ENCODE measurements around the gene C20orf144.

C20orf144 gene

DNA sequence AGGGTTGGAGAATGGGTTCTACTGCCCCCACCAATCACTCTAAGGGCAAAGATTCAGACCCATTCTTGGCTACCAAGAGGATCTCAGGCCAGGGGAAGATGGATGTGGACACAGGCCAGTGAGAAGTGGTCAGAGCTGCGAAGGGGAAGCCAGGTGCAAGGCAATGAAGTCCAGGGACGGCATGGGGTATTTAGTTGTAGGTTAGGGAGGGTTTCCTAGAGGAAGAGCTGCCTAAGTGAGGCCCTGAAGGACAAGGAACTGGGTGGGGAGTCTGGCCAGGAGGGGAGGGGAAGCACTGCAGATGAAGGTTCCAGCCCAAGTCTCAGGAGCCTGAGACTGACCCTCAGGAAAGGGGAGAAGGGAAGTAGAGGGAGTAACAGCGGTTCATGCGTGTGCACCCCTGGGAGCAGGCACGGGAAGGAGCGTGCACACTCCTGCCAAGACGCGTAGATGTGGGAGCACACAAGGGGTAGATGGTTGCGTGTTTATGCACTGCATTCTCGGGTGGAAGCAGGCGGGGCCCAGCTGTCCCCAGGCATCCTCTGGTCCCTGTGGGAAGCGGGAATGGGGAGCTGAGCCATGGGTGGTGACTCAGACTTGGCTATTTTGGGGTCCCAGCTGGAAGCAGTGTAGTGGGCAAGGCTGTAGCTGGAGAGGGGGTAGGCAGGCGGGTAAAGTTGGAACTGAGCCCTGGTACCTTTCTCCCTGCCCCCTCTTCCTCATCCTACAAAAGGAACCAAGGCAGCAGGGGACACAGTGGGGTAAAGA lies 7.9 kb downstream of the C20orf144 start:
- no peak overlapping the region for H3K9ac ChIP-seq (ENCODE audit: low read length)
- H3K79me2 ChIP-seq (ENCODE audit: low read length) = no peaks in the 10 kb centered on the region
- H3K36me3 ChIP-seq (replicated peaks; ENCODE audit: low read depth, low read length) = peaks cover 6% of the 10 kb centered on the region
- H4K20me1 ChIP-seq (ENCODE audit: insufficient read depth, low read length) = peaks cover 4% of the 10 kb centered on the region; the same call in 1 of the 2 replicates
- TF ChIP-seq CTCF (IDR thresholded peaks at IDR 0.05; ENCODE audit: low read depth, low read length) (no peak), EZH2phosphoT487 (IDR thresholded peaks at IDR 0.05; ENCODE audit: low read depth) (no peak)
- H3K4me1 ChIP-seq (ENCODE audit: low read length) = peaks cover 30% of the 10 kb centered on the region
- no peaks in the 10 kb centered on the region for H3K27me3 ChIP-seq (ENCODE audit: low read depth, low read length)
- H3K9me3 ChIP-seq (ENCODE audit: insufficient read depth, low read length) = no peaks in the 10 kb centered on the region
- no peak overlapping the region for H3K4me2 ChIP-seq (ENCODE audit: low read length)
- H3K4me3 ChIP-seq (ENCODE audit: low read length) = no peak overlapping the region
- no peak overlapping the region for H3K27ac ChIP-seq (ENCODE audit: low read length)
- H2AFZ ChIP-seq (ENCODE audit: low read depth, low read length) = no peak overlapping the region

- Histone ChIP-seq H3K4me1 (ENCODE audit: low read length) (peaks cover 34% of the 10 kb centered on the region), H2AFZ (ENCODE audit: low read depth, low read length) (no peak overlapping the region), H3K27me3 (ENCODE audit: low read depth, low read length) (no peaks in the 10 kb centered on the region), H3K36me3 (replicated peaks; ENCODE audit: low read depth, low read length) (peaks cover 9% of the 10 kb centered on the region), H3K79me2 (ENCODE audit: low read length) (no peaks in the 10 kb centered on the region), H3K9ac (ENCODE audit: low read length) (no peak overlapping the region), H3K4me2 (ENCODE audit: low read length) (no peak overlapping the region), H3K9me3 (ENCODE audit: insufficient read depth, low read length) (no peaks in the 10 kb centered on the region), H4K20me1 (ENCODE audit: insufficient read depth, low read length) (peaks cover 12% of the 10 kb centered on the region), H3K27ac (ENCODE audit: low read length) (no peak overlapping the region), H3K4me3 (ENCODE audit: low read length) (no peak overlapping the region)
- TF ChIP-seq CTCF (IDR thresholded peaks at IDR 0.05; ENCODE audit: low read depth, low read length) (no peak), EZH2phosphoT487 (IDR thresholded peaks at IDR 0.05; ENCODE audit: low read depth) (no peak)
Measured at GRCh38 chr20:33670715-33671499, 8.8 kb downstream of the C20orf144 start.

DNA sequence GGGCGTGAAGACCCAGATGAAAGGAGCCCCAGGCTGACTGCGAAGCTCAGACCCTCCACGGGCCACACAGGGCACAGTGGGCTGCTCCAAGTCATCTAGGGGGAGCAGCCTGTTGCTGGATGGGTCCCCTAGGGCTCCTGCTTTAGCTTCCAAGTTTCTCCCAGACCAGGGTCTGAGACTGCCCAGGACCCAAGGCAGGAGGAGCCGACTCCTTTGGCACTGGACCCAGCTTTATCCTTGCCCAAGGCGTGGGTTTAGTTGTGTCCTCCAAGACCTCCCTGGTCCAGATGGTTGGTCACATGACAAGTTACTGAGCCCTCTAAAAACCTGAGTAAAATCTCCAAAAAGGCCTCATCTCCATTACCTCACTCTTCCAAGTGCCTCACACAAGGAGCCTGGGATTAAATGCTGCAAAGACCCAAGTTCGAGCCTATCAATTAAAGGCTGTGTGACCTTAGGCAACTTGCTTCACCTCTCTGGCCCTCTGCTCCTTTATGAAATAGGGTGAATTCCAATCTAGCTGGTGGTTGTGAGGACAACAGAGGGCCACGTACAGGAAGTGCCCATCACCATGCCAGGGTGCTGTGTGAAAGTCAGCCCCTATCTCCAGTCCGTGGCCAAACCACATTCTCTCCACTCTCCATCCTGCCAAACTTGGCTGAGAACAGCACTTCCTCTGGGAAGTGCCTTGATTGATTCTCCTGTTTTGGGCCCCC lies 9.6 kb downstream of the C20orf144 start:
- Histone ChIP-seq H3K4me2 (ENCODE audit: low read length) (no peak overlapping the region), H3K36me3 (replicated peaks; ENCODE audit: low read depth, low read length) (peaks cover 15% of the 10 kb centered on the region), H3K4me3 (ENCODE audit: low read length) (no peak overlapping the region)

More for the DNA sequence above, 9.6 kb downstream of the C20orf144 start:
- no peak overlapping the region for H2AFZ ChIP-seq (ENCODE audit: low read depth, low read length)
- TF ChIP-seq EZH2phosphoT487 (IDR thresholded peaks at IDR 0.05; ENCODE audit: low read depth) (no peak), CTCF (IDR thresholded peaks at IDR 0.05; ENCODE audit: low read depth, low read length) (no peak)
- no peaks in the 10 kb centered on the region for H3K27me3 ChIP-seq (ENCODE audit: low read depth, low read length)
- H3K4me1 ChIP-seq (ENCODE audit: low read length) = peaks cover 29% of the 10 kb centered on the region
- no peaks in the 10 kb centered on the region for H3K79me2 ChIP-seq (ENCODE audit: low read length)
- H3K9me3 ChIP-seq (ENCODE audit: insufficient read depth, low read length) = no peaks in the 10 kb centered on the region
- H3K9ac ChIP-seq (ENCODE audit: low read length) = no peak overlapping the region
- H4K20me1 ChIP-seq (ENCODE audit: insufficient read depth, low read length) = peaks cover 18% of the 10 kb centered on the region
- no peak overlapping the region for H3K27ac ChIP-seq (ENCODE audit: low read length)

All from OCI-LY3 (cell line).